Measurements from ENCODE around the gene PRPF19. TPM values are rescaled to one million over a fixed set of nuclear protein-coding genes. Genes with fewer than 3 reads are reported as not detected.

The PRPF19 gene
- total and polyA plus RNA-seq, 3 donors from 2014 or later: 71.6 to 109 (median 79.8) TPM

DNA sequence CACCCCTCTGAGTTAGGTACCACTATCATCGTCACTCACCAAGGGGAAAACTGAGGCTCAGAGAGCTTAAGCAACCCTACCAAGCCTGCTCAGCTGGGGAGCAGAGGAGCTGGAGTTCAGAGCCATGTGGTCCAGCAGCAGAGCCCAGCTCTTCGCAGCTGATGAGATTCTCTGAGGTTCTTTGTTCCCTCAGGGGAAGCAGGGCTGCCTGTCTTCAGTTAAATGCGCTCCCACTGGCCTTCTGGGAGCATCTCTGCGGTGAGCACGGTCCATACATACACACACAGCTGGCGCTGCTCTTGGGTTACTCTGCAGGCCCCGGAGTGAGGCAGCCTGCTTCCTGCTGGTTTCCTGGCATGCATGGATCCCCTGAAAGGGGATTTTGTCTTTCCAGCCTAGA lies 45.4 kb downstream of the PRPF19 start:
- intact Hi-C loops (cut with DNase I; ENCODE audit: low total_unique reads): no loop called here
- H3K27me3 ChIP-seq: no peaks in the 10 kb centered on the region
- H3K36me3 ChIP-seq (ENCODE audit: low read depth, missing control alignments): no peaks in the 10 kb centered on the region
- no peak overlapping the region for H3K4me3 ChIP-seq
- peaks cover 11% of the 10 kb centered on the region for H3K4me1 ChIP-seq
- TF ChIP-seq CTCF (IDR thresholded peaks at IDR 0.05): no peak
- TF ChIP-seq POLR2A (IDR thresholded peaks at IDR 0.05): no peak
- H3K27ac ChIP-seq: no peak overlapping the region
- DNase-seq: no peak
- WGBS, 2 donors: 70 to 89% methylated on average over 4 to 7 of the region's 7 CpGs
- no peaks in the 10 kb centered on the region for H3K9me3 ChIP-seq

DNA sequence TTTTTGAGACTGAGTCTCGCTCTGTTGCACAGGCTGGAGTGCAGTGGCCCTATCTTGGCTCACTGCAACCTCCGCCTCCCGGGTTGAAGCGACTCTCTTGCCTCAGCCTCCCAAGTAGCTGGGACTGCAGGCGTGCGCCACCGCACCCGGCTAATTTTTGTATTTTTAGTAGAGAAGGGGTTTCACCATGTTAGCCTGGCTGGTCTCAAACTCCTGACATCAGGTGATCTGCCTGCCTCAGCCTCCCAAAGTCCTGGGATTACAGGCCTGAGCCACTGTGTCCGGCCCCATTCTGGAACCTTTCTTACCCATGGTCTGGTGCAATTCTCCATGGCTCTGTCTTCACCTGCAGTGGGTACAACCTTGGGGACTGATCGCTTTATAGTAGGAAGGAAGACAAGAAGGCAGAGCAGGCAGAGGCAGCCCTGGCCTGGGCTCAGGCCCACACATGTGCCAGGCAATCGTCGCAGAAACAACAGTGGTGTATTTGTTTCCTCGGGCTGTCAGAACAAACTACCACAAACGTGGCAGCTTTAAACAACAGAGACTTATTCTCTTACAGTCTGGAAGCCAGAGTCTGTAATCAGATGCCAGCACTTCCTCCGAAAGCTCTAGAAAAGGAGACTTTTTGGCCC lies 46.7 kb downstream of the PRPF19 start:
- DNase-seq: no peak
- Histone ChIP-seq H3K9me3 (no peaks in the 10 kb centered on the region), H3K4me1 (peaks cover 11% of the 10 kb centered on the region), H3K4me3 (no peak overlapping the region), H3K36me3 (ENCODE audit: low read depth, missing control alignments) (no peaks in the 10 kb centered on the region), H3K27me3 (no peaks in the 10 kb centered on the region), H3K27ac (no peak overlapping the region)
- intact Hi-C loops (cut with DNase I; ENCODE audit: low total_unique reads): no loop called here
- 83 to 92% methylated on average over 15 of the region's 15 CpGs for WGBS, 2 donors
- no peak for TF ChIP-seq POLR2A (IDR thresholded peaks at IDR 0.05)
- TF ChIP-seq CTCF (IDR thresholded peaks at IDR 0.05): no peak

GRCh38 chr11:60858731-60859464 lies 47.5 kb downstream of the PRPF19 start:
- Histone ChIP-seq H3K27ac (no peak overlapping the region), H3K4me3 (no peak overlapping the region), H3K27me3 (no peaks in the 10 kb centered on the region), H3K4me1 (peaks cover 3% of the 10 kb centered on the region), H3K9me3 (no peaks in the 10 kb centered on the region), H3K36me3 (ENCODE audit: low read depth, missing control alignments) (no peaks in the 10 kb centered on the region)
- DNase-seq: no peak
- intact Hi-C loops (cut with DNase I; ENCODE audit: low total_unique reads): no loop called here
- TF ChIP-seq CTCF (IDR thresholded peaks at IDR 0.05) (no peak), POLR2A (IDR thresholded peaks at IDR 0.05) (no peak)
- WGBS, 2 donors: 91 to 94% methylated on average over 4 of the region's 4 CpGs

- Histone ChIP-seq H3K36me3 (ENCODE audit: low read depth, missing control alignments) (no peaks in the 10 kb centered on the region), H3K4me1 (no peaks in the 10 kb centered on the region), H3K27ac (no peak overlapping the region), H3K4me3 (no peak overlapping the region), H3K27me3 (no peaks in the 10 kb centered on the region), H3K9me3 (no peaks in the 10 kb centered on the region)
- DNase-seq: no peak
- intact Hi-C loops (cut with DNase I; ENCODE audit: low total_unique reads): no loop called here
- TF ChIP-seq POLR2A (IDR thresholded peaks at IDR 0.05) (no peak), CTCF (IDR thresholded peaks at IDR 0.05) (no peak)
- WGBS, 2 donors: 88 to 89% methylated on average over 8 of the region's 8 CpGs
These were observed 48.1 kb downstream of the PRPF19 start for GRCh38 chr11:60858236-60858635.
